GM12864 (cell line): ENCODE measurements around the gene CMTR1.
"Not testable (repeated sequence)": the region's sequence is repeated elsewhere in the genome, so short reads cannot be mapped to it uniquely, and the experiment has no call there.

Source experiments
- DNase-seq: peaks from one replicate; pipeline ENCODE4 v3.0.0-alpha.2; 2011; ENCODE audit warnings: low read depth
- H3K4me3 ChIP-seq: 2 replicates; pipeline ENCODE4 v1.5.1; 2011; ENCODE audit warnings: mild to moderate bottlenecking, low read depth, low read length, control low read depth
- TF ChIP-seq, protein P1 (sequence below): IDR thresholded peaks from 2 replicates; pipeline ENCODE4 v1.5.1; 2011; ENCODE audit warnings: low read depth, mild to moderate bottlenecking, moderate library complexity, low read length, control low read depth, inconsistent platforms; ENCODE audit errors: missing control alignments

CMTR1 gene

GRCh38 chr6:37396571-37397180 is 36.3 kb upstream of the CMTR1 start:
- TF ChIP-seq, protein P1, sequence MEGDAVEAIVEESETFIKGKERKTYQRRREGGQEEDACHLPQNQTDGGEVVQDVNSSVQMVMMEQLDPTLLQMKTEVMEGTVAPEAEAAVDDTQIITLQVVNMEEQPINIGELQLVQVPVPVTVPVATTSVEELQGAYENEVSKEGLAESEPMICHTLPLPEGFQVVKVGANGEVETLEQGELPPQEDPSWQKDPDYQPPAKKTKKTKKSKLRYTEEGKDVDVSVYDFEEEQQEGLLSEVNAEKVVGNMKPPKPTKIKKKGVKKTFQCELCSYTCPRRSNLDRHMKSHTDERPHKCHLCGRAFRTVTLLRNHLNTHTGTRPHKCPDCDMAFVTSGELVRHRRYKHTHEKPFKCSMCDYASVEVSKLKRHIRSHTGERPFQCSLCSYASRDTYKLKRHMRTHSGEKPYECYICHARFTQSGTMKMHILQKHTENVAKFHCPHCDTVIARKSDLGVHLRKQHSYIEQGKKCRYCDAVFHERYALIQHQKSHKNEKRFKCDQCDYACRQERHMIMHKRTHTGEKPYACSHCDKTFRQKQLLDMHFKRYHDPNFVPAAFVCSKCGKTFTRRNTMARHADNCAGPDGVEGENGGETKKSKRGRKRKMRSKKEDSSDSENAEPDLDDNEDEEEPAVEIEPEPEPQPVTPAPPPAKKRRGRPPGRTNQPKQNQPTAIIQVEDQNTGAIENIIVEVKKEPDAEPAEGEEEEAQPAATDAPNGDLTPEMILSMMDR, result no peak
- no peak overlapping the region for H3K4me3 ChIP-seq
- DNase-seq, result no peak

DNA sequence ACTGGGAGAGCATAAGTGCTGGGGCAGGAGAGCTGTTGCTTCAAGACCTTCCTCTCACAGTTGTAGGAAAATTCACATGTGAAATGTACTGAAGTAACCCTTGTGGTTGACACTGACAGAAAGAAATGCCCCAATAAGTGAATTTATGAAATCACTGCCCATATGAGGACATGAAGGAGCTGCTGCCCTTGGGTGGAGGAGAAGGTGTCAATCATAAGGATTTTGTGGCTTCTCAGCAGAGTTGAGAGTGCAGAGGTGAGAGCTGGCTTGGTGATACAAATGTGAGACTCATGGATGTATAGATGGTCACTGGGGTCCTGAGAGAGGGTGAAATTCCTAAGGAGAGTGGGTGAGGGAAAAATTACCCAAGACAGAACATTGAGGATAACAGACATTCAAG is 33.9 kb upstream of the CMTR1 start:
- DNase-seq, result no peak
- TF ChIP-seq, protein P1, result no peak
- H3K4me3 ChIP-seq, result no peak overlapping the region

GRCh38 chr6:37399795-37400490 is 33.1 kb upstream of the CMTR1 start:
- DNase-seq, result no peak
- no peak overlapping the region for H3K4me3 ChIP-seq
- TF ChIP-seq, protein P1, result no peak

GRCh38 chr6:37401658-37402057 is 31.4 kb upstream of the CMTR1 start:
- H3K4me3 ChIP-seq, DNase-seq: not testable (repeated sequence)

GRCh38 chr6:37406726-37407341 is 26.2 kb upstream of the CMTR1 start:
- no peak for DNase-seq
- TF ChIP-seq, protein P1, result no peak
- H3K4me3 ChIP-seq, result no peak overlapping the region

DNA sequence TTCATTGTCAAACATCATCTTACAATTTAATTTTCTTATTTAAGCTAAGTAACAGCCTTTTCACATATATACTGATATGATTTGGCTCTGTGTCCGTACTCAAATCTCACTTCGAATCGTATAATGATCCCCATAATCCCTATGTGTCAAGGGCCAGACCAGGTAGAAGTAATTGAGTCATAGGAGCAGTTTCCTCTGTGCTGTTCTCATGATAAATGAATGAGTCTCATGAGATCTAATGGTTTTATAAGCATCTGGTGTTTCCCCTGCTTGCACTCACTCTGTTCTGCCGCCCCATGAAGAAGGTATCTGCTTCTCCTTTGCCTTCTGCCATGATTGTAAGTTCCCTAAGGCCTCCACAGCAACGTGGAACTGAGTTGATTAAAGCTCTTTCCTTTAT is 25.1 kb upstream of the CMTR1 start:
- TF ChIP-seq, protein P1, result no peak
- no peak overlapping the region for H3K4me3 ChIP-seq
- DNase-seq, result no peak

DNA sequence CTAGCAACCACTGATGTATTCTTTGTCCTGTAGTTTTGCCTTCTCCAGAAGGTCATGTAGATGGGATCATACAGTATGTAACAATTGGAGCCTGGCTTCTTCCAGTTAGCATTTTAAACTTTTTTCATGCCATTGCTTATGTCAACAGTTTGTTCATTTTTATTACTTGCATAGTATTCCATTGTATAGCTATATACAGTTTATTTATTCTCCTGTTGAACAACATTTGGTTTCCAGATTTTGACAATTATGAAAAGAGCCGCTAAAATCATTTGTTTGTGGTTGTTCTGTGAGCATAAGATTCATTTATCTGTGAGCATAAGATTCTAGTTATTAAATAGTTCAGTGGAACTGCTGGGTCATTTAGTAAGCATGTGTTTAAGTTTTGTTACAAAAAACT is 23.5 kb upstream of the CMTR1 start:
- TF ChIP-seq, protein P1, result no peak
- DNase-seq, result no peak

More for the DNA sequence above, 23.5 kb upstream of the CMTR1 start:
- no peak overlapping the region for H3K4me3 ChIP-seq
